Panc1 (cell line): ENCODE results near the gene GNAQ. TPM values are rescaled to one million over a fixed set of nuclear protein-coding genes. Genes with fewer than 3 reads are reported as not detected.

ENCODE experiments used
- ATAC-seq: fragments of 200-7000 bp; cut with Tn5 transposase; 2 replicates; pipeline ENCODE4 v1.9.1; 2020; ENCODE audit warnings: mild to moderate bottlenecking, moderate library complexity
- BruUV-seq: library from RNA; stranded (reverse); fragments of 400-500 nt; replicated peaks from 2 replicates; lab custom pipeline; 2021; lab: Mats Ljungman, UMichigan
- CTCF ChIA-PET: fragments of 300-600 bp; sonication (Branson Sonifier 250); formaldehyde crosslinking; loops from one replicate; lab custom pipeline; 2022; ENCODE audit warnings: antibody characterized with exemption; lab: Charles Lee
- POLR2A ChIA-PET: fragments of 300-600 bp; sonication (Branson Sonifier 250); formaldehyde crosslinking; loops from one replicate; lab custom pipeline; 2022; ENCODE audit warnings: antibody characterized with exemption; lab: Charles Lee
- DNase-seq: peaks from one replicate; pipeline ENCODE4 v3.0.0-alpha.2; 2010; ENCODE audit warnings: low read depth, low spot score
- H3K27ac ChIP-seq: 2 replicates; pipeline ENCODE4 v1.5.1; 2011; ENCODE audit warnings: mild to moderate bottlenecking, low read length, inconsistent platforms
- H3K27me3 ChIP-seq: fragments of 200-500 bp; sonication (Bioruptor generic); 2 replicates; pipeline ENCODE4 v1.6.0; 2014; ENCODE audit warnings: low read length, inconsistent platforms; ENCODE audit not compliant: control insufficient read depth, insufficient read depth
- H3K36me3 ChIP-seq: fragments of 200-500 bp; sonication (Bioruptor generic); 2 replicates; pipeline ENCODE4 v1.5.1; 2014; ENCODE audit warnings: inconsistent platforms, mild to moderate bottlenecking, low read length, moderate library complexity; ENCODE audit not compliant: control insufficient read depth, insufficient read depth
- H3K4me1 ChIP-seq: 2 replicates; pipeline ENCODE4 v1.5.1; 2011; ENCODE audit warnings: inconsistent platforms, mild to moderate bottlenecking, low read length, moderate library complexity; ENCODE audit not compliant: control insufficient read depth, insufficient read depth
- H3K4me3 ChIP-seq, 2 experiments: 2 replicates each; pipeline ENCODE4 v1.5.1; 2011 to 2012; ENCODE audit warnings: low read depth in 2 of 2, low read length in 2 of 2, mild to moderate bottlenecking in 2 of 2, inconsistent platforms in 1 of 2, moderate library complexity in 1 of 2
- H3K9me3 ChIP-seq: fragments of 200-500 bp; sonication (Bioruptor generic); 2 replicates; pipeline ENCODE4 v1.5.1; 2014; ENCODE audit warnings: low read depth, mild to moderate bottlenecking, inconsistent platforms, low read length, moderate library complexity; ENCODE audit not compliant: control insufficient read depth, insufficient read depth
- CTCF ChIP-seq: fragments of 450-650 bp; IDR thresholded peaks from 2 replicates; pipeline ENCODE4 v1.5.1; 2017; ENCODE audit warnings: mild to moderate bottlenecking
- POLR2AphosphoS5 ChIP-seq: IDR thresholded peaks from 2 replicates; pipeline ENCODE4 v1.6.1; 2012; ENCODE audit warnings: mild to moderate bottlenecking, low read depth, low read length, moderate library complexity
- REST ChIP-seq, 2 experiments: IDR thresholded peaks; 2 replicates each; pipeline ENCODE4 v1.6.1; 2011 to 2012; ENCODE audit warnings: low read depth in 2 of 2, control low read depth in 1 of 2, low read length in 1 of 2, mild to moderate bottlenecking in 1 of 2, moderate library complexity in 1 of 2; ENCODE audit not compliant: insufficient read depth in 1 of 2
- SIN3A ChIP-seq: IDR thresholded peaks from 2 replicates; pipeline ENCODE4 v1.6.1; 2012; ENCODE audit warnings: low read depth, mild to moderate bottlenecking, low read length, moderate library complexity, borderline replicate concordance; ENCODE audit not compliant: insufficient read depth
- TCF7L2 ChIP-seq: IDR thresholded peaks from 2 replicates; pipeline ENCODE4 v1.6.1; 2011; ENCODE audit warnings: mild to moderate bottlenecking, low read depth, low read length, inconsistent platforms
- in situ Hi-C: cut with HindIII; loops from 2 replicates; pipeline ENCODE4 v1.10.0; 2016; ENCODE audit warnings: low sequenced_read_pairs, low pct_unique_long_range_greater_than_20kb
- intact Hi-C: fragments of 100-400 bp; cut with micrococcal nuclease; formaldehyde crosslinking; loops from one replicate; pipeline ENCODE4 v1.10.0; 2022; ENCODE audit not compliant: unreplicated experiment
- total RNA-seq: library from RNA; stranded (reverse); gene quantifications from one replicate; pipeline ENCODE4 v1.2.1, GENCODE V29; 2021; ENCODE audit not compliant: unreplicated experiment

GNAQ gene
- total RNA-seq, 1 experiment from 2014 or later, result 34.5 TPM

GRCh38 chr9:78030296-78030552 is 1.4 kb downstream of the GNAQ start:
- H3K9me3 ChIP-seq, result no peaks in the 10 kb centered on the region
- peak; percentile 31; the same call in 1 of the 2 replicates for ATAC-seq
- in situ Hi-C loops (no loop called here), intact Hi-C loops (no loop called here)
- peak overlapping the region; percentile 70 to 74 for H3K4me3 ChIP-seq
- no peak for DNase-seq
- peak overlapping the region; percentile 54; the same call in 1 of the 2 replicates for H3K27ac ChIP-seq
- ChIA-PET CTCF (no interaction called here), POLR2A (no interaction called here)
- BruUV-seq, result no TSS peak
- no peak for TF ChIP-seq CTCF
- no peak for TF ChIP-seq TCF7L2
- TF ChIP-seq SIN3A, result no peak
- no peak for TF ChIP-seq REST (IDR thresholded peaks at IDR 0.05; ENCODE audit: insufficient read depth in 1 of 2, low read depth in 2 of 2, low read length in 1 of 2)
- TF ChIP-seq POLR2AphosphoS5, result no peak
- H3K27me3 ChIP-seq, result no peaks in the 10 kb centered on the region
- peaks cover 15% of the 10 kb centered on the region for H3K4me1 ChIP-seq
- H3K36me3 ChIP-seq, result no peaks in the 10 kb centered on the region

GRCh38 chr9:78029551-78030295 is 1.9 kb downstream of the GNAQ start:
- ATAC-seq (no peak), DNase-seq (no peak)
- Histone ChIP-seq H3K4me1 (peaks cover 15% of the 10 kb centered on the region), H3K36me3 (no peaks in the 10 kb centered on the region), H3K27me3 (no peaks in the 10 kb centered on the region), H3K27ac (peak overlapping the region; percentile 54; the same call in 1 of the 2 replicates), H3K9me3 (no peaks in the 10 kb centered on the region), H3K4me3 (peak overlapping the region; percentile 70 to 74)
- ChIA-PET POLR2A (no interaction called here), CTCF (no interaction called here)
- in situ Hi-C loops, result no loop called here
- TSS peak; percentile 55 for BruUV-seq
- TF ChIP-seq TCF7L2 (no peak), POLR2AphosphoS5 (no peak), SIN3A (no peak), REST (IDR thresholded peaks at IDR 0.05; ENCODE audit: insufficient read depth in 1 of 2, low read depth in 2 of 2, low read length in 1 of 2) (no peak), CTCF (no peak)
- intact Hi-C loops, result no loop called here
